Mesothelial cell of epicardium (in vitro differentiated cells): Measurements from ENCODE around the gene CHPF2. TPM values are rescaled to one million over a fixed set of nuclear protein-coding genes. Genes with fewer than 3 reads are reported as not detected.

Source experiments
- DNase-seq, 2 experiments: peaks; one replicate each; pipeline ENCODE4 v3.0.0; 2021; ENCODE audit warnings: low spot score in 2 of 2; ENCODE audit not compliant: unreplicated experiment in 2 of 2
- H3K27ac Mint-ChIP-seq: 2 replicates; pipeline ENCODE4 v1.8.0; 2021; ENCODE audit warnings: mixed read lengths
- H3K27me3 Mint-ChIP-seq: 2 replicates; pipeline ENCODE4 v1.8.0; 2021; ENCODE audit warnings: low read depth, mixed read lengths
- H3K36me3 Mint-ChIP-seq: 2 replicates; pipeline ENCODE4 v1.8.0; 2021; ENCODE audit warnings: mixed read lengths
- H3K4me1 Mint-ChIP-seq: 2 replicates; pipeline ENCODE4 v1.8.0; 2021; ENCODE audit warnings: mixed read lengths
- H3K4me3 Mint-ChIP-seq: 2 replicates; pipeline ENCODE4 v1.8.0; 2021; ENCODE audit warnings: mild to moderate bottlenecking, moderate library complexity, mixed read lengths
- H3K9me3 Mint-ChIP-seq: 2 replicates; pipeline ENCODE4 v1.8.0; 2021; ENCODE audit warnings: mixed read lengths
- CTCF ChIP-seq: fragments of 200-600 bp; sonication (generic); IDR thresholded peaks from one replicate; pipeline ENCODE4 v1.5.0; 2021; ENCODE audit warnings: antibody characterized with exemption; ENCODE audit not compliant: unreplicated experiment
- total RNA-seq: library from RNA; stranded (reverse); gene quantifications from 3 replicates; pipeline ENCODE4 v1.2.1, GENCODE V29; 2021

Gene CHPF2
- total RNA-seq, 1 donor from 2014 or later: 56.2 TPM

GRCh38 chr7:151243408-151244195 is 11.3 kb downstream of the CHPF2 start:
- Mint-ChIP-seq H3K4me1 (peaks cover 35% of the 10 kb centered on the region), H3K27ac (peak overlapping the region; percentile 66), H3K27me3 (no peaks in the 10 kb centered on the region)

GRCh38 chr7:151244196-151244840 is 12.0 kb downstream of the CHPF2 start:
- peaks cover 37% of the 10 kb centered on the region for H3K4me1 Mint-ChIP-seq
- no peaks in the 10 kb centered on the region for H3K9me3 Mint-ChIP-seq
- no peaks in the 10 kb centered on the region for H3K27me3 Mint-ChIP-seq
- DNase-seq: peak in 1 of 2 experiments; percentile 66
- peak; percentile 81 for TF ChIP-seq CTCF
- H3K27ac Mint-ChIP-seq: peak overlapping the region; percentile 36
- peak overlapping the region; percentile 60 for H3K4me3 Mint-ChIP-seq
- H3K36me3 Mint-ChIP-seq: peaks cover 5% of the 10 kb centered on the region

More at GRCh38 chr7:151243408-151244195, 11.3 kb downstream of the CHPF2 start:
- Mint-ChIP-seq H3K36me3 (peaks cover 9% of the 10 kb centered on the region), H3K9me3 (no peaks in the 10 kb centered on the region), H3K4me3 (no peak overlapping the region)
- DNase-seq: no peak
- no peak for TF ChIP-seq CTCF

GRCh38 chr7:151244841-151245346 is 12.6 kb downstream of the CHPF2 start:
- Mint-ChIP-seq H3K4me3 (peak overlapping the region; percentile 60), H3K27ac (peak overlapping the region; percentile 36), H3K36me3 (peaks cover 5% of the 10 kb centered on the region), H3K4me1 (peaks cover 43% of the 10 kb centered on the region), H3K9me3 (no peaks in the 10 kb centered on the region), H3K27me3 (no peaks in the 10 kb centered on the region)
- DNase-seq: no peak
- TF ChIP-seq CTCF: no peak

GRCh38 chr7:151245360-151246101 is 13.2 kb downstream of the CHPF2 start:
- H3K27me3 Mint-ChIP-seq: no peaks in the 10 kb centered on the region

More at GRCh38 chr7:151245360-151246101, 13.2 kb downstream of the CHPF2 start:
- Mint-ChIP-seq H3K4me1 (peaks cover 50% of the 10 kb centered on the region), H3K27ac (no peak overlapping the region), H3K9me3 (no peaks in the 10 kb centered on the region), H3K4me3 (peak overlapping the region; percentile 99), H3K36me3 (peaks cover 2% of the 10 kb centered on the region)
- peak; percentile 44 to 74 for DNase-seq
- TF ChIP-seq CTCF: peak; percentile 79
